HL-60/S4 treated with retinoic acid at 250 ng/mL for 4 days and 3 days (cell line): ENCODE measurements around the gene RNF133.

Source experiments
- in situ Hi-C: fragments of 300-500 bp; cut with MboI; formaldehyde crosslinking; loops from 2 replicates; pipeline ENCODE4 v1.7.0; 2022; ENCODE audit warnings: low sequenced_read_pairs

Gene RNF133, protein sequence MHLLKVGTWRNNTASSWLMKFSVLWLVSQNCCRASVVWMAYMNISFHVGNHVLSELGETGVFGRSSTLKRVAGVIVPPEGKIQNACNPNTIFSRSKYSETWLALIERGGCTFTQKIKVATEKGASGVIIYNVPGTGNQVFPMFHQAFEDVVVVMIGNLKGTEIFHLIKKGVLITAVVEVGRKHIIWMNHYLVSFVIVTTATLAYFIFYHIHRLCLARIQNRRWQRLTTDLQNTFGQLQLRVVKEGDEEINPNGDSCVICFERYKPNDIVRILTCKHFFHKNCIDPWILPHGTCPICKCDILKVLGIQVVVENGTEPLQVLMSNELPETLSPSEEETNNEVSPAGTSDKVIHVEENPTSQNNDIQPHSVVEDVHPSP

DNA sequence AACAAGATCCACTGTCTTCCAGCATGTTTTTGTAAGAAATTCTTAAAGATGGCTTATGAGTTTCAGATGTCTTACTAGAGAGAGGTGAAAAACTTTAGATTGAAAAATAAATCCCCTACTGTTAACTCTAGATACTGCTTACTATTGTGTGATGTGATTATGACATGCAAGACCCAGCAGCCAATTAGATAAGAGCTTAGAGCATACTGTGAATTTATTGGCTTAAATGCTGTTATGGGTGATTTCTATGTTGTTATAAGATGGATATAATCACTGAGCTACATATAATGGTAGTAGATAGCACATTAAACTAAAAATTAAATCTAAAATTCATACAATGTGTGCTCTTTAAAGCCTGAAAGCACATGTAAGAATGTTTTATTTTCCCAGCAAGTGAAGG lies at the start of gene RNF133:
RNF133 (minus strand) TSS at position 101 of the 400 bp plus-strand sequence. CDS start 199 bp downstream, outside the sequence.
- in situ Hi-C loops = no loop called here

DNA sequence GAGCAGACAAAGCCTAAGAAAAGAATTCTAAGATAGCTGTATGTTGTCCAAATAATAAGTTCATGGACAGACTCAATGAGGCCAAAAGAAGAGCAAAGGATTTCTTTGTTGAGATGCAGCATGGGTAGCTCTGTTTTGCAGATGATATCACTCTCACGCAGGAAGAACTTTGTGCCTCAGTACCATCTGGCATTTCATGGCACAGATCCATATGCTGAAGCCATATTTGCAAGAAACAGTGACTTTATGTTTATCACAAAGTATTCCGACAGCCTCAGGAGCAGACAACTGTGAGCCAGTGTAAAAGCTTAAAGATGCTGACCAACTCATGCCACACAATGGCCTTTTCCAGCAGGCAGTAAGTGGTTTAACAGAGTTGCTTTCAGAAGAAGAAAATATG lies 49.3 kb upstream of the RNF133 start:
- in situ Hi-C loops = no loop called here

DNA sequence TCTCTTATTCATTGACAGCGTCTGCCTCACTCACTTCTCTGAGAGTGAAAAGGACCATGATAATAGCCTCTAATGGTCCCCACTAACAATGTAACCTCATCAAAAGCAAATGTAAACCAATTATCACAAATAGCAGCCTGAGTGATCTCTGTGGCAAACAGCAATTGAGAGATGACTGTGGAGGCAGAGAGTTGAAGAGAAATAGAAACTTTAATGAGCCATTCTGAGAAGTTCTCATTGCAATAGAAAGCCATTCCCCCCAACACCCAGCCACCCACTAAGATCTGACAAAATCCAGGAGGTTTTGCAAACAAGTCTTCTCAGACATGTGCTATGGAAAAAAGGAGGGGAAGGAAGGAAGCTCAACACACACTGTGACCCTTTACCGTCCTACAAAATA lies 48.0 kb upstream of the RNF133 start:
- in situ Hi-C loops = no loop called here

DNA sequence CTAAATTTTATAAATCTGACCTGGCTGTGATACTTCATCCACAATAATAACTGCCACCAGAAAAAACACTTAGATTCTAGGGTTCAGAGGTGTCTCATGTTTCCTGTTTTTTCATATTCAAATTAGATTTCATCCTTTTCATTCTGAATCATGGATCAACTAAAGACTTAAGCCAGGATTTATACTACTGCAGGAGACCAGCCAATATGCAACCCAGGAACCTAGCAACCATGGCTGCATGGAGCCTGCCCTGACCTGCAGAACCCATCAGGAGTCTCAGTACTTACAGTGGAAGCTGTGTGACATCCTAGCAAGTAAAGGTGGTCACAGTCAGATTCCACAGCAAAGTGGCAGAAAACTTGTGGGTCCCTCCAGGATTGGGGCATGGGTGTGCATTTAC lies 44.3 kb upstream of the RNF133 start:
- in situ Hi-C loops = no loop called here

DNA sequence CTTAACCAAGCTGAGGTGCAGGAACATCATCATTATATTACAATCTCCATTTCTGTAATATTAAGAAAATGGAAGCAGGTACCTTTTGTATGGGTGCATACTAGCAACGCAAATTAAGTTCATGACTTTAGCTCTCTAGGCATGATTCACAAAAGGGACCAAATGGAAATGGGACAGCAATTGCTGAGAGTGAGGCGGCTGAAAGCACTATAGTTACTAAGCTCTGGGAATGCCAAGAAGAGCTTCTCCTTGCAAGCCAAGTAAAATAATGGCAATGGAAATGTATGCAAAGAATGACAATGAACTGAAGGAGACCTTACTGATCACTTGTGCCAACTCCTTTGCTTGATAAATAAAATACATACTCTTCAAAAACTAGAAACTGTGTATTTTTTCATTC lies 40.0 kb upstream of the RNF133 start:
- in situ Hi-C loops = no loop called here

DNA sequence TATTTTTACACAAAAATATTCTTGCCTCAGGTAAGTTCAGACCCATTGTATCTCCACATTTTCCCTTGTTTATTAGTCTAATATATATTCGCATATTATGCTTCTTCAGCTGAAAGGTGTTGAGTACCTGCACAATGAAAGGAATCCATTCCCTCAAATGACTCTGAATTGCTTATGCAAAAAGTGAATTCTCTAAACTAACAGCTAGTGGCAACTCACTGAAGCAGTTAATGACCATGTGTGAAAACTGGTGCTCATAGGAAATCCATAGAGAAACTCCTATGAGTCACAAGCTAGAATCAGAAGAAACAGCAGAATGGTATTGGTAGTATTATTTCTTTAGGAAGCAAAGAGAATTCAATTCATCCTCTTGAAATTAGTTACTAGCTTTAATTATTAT lies 37.3 kb upstream of the RNF133 start:
- in situ Hi-C loops = no loop called here

DNA sequence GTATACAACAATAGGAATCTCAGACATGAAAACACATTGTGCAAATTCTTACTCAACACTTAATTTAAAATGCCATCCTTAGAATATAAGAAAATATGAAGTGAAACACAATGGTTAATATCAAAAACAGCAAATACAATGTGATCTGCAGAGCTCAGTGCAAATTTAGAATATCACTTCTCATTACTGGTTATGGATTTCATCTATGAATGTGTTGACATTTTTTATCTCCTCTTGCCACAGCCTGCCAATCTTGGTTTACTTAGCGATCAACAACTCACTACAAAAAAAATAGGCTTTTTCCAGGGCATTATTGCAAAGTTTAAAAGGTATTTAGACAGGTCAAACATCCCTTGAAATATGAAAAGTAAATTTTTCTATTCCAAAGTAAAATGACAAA lies 28.8 kb upstream of the RNF133 start:
- in situ Hi-C loops = no loop called here

DNA sequence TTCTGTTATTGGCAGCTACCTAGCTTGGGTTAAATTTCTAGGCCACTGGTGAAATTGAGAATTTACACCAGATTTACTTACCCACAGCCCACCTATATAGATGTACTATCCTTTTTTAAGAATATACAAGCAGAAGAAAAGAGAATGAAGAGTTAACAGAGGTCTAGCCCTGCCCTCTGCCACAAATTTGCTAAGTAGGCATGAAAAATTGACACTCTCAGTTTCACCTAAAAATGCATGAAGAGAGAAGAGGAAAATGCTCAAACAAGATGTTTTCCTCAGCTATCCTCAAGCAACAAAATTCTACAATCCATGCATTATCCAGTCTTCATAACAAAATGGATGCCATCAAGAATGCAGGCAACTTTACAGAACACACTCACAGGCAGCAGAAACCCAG lies 28.4 kb upstream of the RNF133 start:
- in situ Hi-C loops = no loop called here

DNA sequence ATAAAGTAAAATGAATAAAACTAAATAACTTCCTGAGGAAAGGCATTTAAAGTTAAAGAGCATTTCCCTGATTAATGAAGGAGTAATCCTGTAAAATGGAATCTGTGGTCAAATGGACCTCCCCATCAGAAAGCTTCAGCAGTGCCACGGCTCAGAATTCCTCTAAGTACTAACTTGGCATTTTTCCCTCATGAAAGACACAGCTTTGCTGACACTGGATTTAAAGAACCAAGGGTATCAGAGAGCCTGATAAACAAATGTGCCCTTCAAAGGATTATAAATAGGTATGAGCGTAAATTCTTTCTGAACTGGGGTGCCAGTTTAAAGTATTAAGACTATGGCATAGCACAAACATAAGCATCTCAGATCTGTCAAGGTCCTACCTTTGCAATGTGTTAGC lies 28.0 kb upstream of the RNF133 start:
- in situ Hi-C loops = no loop called here

DNA sequence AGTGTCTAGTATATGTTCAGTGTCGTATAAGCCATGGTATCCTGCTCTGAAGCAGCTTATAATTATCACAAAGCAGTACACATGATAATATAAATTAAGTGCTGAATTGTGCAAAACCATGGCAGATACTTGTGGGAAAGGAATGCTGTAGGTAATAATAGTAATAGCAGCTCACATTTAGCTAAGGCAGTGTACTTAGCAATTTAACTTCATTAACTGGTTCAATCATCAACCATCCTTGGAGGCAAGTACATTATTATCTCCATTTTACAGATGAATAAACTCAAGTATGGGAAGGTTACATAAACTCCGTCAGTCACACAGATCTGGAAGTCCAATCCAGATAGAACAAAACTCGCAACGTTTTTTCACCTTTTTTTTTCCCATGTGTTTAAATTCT lies 25.4 kb upstream of the RNF133 start:
- in situ Hi-C loops = no loop called here

DNA sequence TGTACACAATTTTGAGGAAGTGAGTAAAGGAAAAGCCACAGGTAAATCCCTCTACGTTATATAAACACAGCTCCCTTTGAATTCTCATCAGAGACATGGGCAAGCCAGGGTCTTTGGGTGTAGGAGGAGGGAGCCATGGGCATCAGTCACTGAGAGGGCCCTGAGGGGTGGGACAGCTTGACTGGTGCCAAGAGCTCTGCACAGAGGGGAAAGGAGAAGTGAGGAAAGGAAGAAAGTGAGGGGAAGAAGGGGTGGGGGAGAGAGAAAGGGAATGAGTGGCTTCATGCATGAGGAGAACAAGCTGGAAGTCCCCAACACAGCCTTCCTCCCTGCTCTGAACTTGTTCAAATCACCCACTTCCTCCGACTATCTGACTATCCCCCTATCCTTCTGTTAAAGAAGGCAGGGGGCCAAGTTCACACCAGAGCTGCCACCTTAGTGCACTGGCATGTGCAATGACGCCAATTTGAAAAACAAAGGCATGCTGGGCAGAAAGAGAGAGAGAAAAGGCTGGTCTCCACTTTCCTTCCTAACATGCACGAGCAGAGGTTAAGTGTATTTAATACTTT lies 20.2 kb upstream of the RNF133 start:
- in situ Hi-C loops = no loop called here

DNA sequence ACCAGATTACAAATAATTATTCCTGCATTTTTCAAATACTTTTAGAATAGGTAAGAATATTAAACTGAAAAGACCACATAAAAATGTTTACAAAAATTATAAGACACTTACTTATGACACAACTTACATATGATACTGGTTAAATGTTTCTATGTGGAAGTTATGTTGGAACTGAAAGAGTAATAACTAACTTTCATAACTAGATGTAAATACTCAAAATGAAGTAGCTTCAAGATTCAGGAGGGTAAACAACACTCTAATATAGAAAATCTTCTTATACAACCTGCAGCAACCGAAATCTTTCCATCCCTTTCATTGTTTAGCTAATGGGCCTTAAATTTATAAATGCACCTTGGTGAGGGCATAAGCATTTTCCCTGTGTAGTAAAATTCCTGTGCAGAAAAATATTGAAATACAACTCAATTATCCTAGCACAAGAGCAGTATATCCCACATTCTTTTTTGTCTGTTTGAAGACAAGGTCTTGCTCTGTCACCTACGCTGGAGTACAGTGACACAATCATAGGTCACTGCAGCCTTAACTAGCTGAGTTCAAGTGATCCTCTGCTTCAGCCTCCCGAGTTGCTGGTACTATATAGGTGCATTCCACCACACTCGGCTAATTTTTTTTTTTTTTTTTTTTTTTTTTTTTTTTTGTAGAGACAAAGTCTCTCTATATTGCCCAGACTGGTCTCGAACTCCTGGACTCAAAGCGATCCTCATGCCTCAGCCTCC lies 18.6 kb upstream of the RNF133 start:
- in situ Hi-C loops = no loop called here

DNA sequence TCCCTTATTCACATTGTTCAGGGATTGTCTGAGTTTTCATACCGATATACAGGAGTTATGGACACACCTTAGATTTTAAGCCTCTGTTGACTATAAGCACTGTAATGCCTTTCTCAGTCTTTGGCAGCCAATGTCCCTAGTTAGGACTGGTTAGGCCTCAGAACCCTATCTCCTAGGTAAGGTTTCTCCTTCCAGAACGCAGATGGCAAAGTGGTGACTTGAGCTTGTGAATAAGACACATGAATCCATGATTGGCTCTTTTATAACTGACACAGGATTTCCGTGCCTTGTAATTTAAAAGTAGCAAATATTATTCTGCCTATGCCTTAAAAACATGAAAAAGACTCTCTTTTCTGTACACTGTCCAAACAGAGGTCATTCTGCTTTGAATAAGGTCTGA lies 16.3 kb upstream of the RNF133 start:
- in situ Hi-C loops = no loop called here

DNA sequence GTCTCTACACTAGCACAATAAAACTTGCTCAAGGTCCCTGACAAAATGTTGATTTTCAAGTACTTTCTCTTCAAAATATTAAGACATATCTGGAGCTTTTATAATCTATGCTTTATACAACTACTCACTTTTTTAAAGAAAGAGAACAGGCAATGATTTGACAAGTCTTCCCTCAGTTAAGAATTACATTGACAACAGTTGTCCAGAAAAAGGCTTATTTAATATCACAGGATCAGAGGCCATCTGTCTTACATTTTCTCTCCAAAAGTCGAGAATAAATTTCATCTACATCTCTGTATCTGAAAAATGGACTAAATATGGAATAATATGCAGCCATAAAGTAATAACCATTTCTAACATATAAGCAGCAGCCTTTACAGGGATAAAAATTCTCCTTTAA lies 12.0 kb upstream of the RNF133 start:
- in situ Hi-C loops = no loop called here

DNA sequence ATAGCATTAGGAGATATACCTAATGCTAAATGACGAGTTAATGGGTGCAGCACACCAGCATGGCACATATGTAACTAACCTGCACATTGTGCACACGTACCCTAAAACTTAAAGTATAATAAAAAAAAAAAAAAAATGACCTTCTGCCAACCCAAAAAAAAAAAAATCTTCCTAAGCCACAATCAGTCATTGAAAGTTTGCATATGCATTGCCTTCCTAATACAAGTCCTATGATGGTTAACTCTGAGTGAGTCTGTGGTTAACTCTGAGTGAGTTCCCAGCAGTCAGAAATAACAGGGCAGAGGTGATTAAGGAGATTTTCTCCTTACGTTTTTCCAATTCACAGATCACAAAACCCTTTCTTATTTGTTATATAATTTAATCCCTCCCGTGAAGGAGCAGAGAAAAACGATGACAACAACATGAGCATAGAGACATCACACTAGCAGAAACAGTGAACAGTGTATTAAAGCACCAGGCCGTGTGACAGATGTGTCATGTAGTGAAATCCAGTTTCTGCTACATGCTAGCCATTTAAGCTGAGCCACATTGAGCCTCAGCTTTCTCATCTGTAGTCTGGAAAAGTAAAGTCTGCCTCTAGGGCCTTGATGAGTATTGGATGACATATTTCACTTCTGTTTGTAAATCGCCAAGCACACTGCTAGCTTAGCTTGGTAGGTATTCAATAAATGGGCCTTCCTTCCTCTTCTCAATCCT lies 11.2 kb upstream of the RNF133 start:
- in situ Hi-C loops = no loop called here

DNA sequence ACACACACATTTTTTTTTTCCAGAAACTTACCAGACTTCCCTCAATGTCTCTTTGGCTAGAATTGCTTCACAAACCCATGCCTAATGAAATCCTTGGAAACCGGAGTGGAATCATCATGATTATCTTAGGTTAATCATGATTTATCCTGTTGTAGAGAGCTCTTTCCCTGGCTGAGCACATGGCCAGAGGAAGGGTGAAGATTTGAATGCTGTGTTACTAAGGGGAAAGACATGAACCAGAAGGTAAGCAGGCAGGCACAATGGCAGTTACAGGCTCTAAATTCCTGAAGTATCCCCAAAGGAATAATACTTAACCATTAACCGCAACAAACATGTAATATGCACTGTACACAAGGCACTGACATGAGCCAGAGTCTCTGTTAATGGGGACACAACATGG lies 7.9 kb upstream of the RNF133 start:
- in situ Hi-C loops = no loop called here

DNA sequence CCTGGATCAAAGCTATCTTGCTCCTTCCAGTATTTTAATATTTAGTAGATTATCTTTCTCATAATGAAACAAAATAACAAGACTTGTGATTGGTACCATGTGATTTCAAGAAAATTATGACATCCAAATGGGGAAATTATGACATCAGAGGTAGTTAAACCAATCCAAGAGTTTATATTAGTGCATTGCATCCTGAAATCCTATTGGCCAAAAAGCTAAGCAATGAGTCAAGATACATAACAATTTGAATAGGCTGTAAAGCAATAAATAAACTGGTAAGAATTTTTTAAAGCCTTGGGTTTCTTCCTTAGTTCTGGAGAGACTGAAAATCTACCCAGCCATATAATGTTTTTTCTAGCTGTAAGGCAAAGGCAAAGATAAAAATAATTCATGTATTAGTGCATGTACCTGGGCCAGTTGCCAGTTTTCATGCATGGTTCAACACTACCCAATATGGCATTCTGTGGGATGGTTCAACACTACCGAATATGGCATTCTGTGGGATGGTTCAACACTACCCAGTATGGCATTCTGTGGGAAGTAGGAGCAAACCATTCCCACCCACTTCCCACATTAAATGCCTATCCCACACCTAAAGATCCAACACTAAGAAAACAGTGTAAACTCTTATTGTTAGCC lies 4.1 kb upstream of the RNF133 start, which contains the start of gene RNF148:
RNF148 (minus strand) TSS at position 51 of the 639 bp plus-strand sequence. CDS start 172 bp downstream, outside the sequence.
- in situ Hi-C loops = no loop called here

DNA sequence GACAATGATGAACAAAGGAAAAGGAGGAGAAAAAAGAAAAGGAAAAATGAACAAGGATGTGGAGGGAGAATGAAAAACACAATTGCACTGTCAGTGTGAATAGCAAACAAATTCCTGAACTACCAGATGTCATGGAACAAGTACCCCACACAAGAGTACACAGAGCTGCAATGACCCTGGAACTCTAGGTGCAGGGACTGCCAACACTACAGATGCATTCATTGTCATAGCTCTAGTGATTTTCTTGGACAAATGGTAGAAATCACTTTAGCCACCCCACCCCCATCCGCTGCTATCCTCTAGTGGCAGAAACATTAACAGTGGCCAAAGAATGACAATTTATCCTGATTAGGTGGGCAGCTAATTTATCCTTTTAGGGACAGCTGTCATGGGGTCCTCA lies 3.1 kb downstream of the RNF133 start:
- in situ Hi-C loops = no loop called here

DNA sequence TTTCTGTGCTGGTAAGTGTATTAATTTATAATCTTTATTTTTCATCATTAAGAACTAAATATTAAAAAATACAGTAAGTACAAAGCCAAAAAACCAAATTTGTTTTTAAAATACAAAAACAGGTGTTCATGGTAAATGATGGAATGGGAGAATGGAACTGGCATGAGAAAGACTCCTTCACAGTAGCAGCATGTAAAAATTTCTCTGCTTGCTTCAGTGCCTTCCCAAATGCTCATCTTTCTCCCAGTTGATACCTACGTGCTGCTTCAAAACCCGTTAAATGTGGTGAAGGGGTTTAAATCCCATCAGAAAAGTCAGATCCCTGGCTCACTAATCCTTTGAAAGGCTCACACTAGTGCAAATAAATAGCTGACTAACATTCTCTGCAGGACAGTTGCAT lies 4.2 kb downstream of the RNF133 start:
- in situ Hi-C loops = no loop called here

DNA sequence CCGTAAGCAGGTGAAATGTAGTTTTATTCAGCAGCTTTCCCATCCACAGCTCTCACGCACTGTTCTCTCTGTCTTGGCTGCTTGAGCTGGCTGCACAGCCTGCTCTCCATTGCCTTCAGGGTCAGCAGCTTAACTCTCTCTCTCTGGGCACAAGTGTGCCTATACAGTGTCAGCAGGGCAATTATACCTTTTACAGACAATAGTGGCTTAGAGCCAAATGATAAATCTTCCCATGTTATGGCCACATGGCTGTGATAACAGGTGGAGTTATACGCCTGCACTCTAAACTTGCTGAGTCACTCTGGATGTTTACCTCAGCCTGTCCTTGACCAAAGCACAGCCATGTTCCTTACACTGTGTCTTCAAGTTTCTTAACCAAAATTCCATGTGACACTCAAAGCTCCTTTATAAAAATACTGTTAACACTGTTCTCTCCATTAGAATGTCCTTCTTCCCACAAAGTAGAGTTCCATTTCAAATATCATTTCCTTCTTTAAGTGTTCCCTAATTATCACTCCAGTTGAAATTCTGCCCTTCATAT lies 6.1 kb downstream of the RNF133 start:
- in situ Hi-C loops = no loop called here
